BE2C (cell line): Measurements from ENCODE around the gene GP2. TPM values are rescaled to one million over a fixed set of nuclear protein-coding genes. Genes with fewer than 3 reads are reported as not detected.
A peak's percentile ranks its signal among the peaks of the same experiment; 100 is the strongest.

Source experiments
- DNase-seq: peaks from one replicate; pipeline ENCODE4 v3.0.0-alpha.2; 2020
- H3K27me3 ChIP-seq: fragments of 250-450 bp; sonication (Bioruptor Pico); 2 replicates; pipeline ENCODE4 v1.5.1; 2020; ENCODE audit warnings: mild to moderate bottlenecking
- H3K36me3 ChIP-seq: fragments of 250-450 bp; sonication (Bioruptor Pico); 2 replicates; pipeline ENCODE4 v1.5.1; 2020; ENCODE audit warnings: mild to moderate bottlenecking
- H3K4me1 ChIP-seq: fragments of 250-450 bp; sonication (Bioruptor Pico); 2 replicates; pipeline ENCODE4 v1.5.1; 2020
- H3K4me3 ChIP-seq: 2 replicates; pipeline ENCODE4 v1.5.1; 2011; ENCODE audit warnings: low read depth, low read length
- H3K9me3 ChIP-seq: fragments of 250-450 bp; sonication (Bioruptor Pico); 2 replicates; pipeline ENCODE4 v1.5.1; 2020
- CTCF ChIP-seq: IDR thresholded peaks from 2 replicates; pipeline ENCODE4 v1.5.1; 2012; ENCODE audit warnings: mild to moderate bottlenecking, low read depth, low read length
- polyA plus RNA-seq: library from polyadenylated mRNA; unstranded; fragments of >200 nt; gene quantifications from one replicate; pipeline ENCODE4 v1.2.1, GENCODE V29; 2012; ENCODE audit warnings: low read depth, missing spikeins; ENCODE audit not compliant: insufficient read length, insufficient read depth

GP2 gene
- not detected for polyA plus RNA-seq

DNA sequence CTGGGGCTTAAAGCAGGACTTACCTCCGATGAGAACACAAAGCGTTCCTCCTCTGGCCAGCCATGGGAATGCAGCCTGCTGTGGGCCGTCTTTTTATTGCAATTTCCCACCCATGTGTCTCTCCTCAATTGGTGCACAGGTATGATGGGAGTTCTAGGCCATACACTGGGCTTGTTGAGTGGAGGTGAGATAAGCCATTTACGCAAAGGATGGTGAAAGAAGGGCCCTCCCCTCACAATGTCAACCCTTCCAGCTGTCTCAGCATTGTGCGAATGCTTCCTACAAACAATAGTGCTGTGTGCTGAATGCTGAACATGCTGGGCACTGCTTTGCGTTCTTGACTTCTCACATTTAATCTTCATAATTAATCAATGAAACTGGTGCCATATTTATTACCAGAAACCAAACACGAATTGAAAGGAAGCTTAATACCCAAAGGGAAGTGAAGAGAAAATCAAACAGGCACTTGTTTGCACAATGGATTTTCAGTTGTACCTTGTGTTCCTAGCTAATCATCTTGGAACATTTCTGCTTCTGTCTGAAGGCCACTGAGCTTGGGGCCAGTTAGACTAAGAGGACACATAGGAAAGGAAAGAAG is at the start of gene GP2:
Gene GP2, minus strand, starts transcription at position 70 of the 598 bp plus-strand sequence. CDS start 1,082 bp downstream, outside the sequence.
- no peak for DNase-seq
- H3K9me3 ChIP-seq = no peaks in the 10 kb centered on the region
- no peaks in the 10 kb centered on the region for H3K36me3 ChIP-seq
- H3K4me1 ChIP-seq = no peaks in the 10 kb centered on the region
- H3K4me3 ChIP-seq = no peak within 1 kb of the TSS
- no peaks in the 10 kb centered on the region for H3K27me3 ChIP-seq
- TF ChIP-seq CTCF = no peak

DNA sequence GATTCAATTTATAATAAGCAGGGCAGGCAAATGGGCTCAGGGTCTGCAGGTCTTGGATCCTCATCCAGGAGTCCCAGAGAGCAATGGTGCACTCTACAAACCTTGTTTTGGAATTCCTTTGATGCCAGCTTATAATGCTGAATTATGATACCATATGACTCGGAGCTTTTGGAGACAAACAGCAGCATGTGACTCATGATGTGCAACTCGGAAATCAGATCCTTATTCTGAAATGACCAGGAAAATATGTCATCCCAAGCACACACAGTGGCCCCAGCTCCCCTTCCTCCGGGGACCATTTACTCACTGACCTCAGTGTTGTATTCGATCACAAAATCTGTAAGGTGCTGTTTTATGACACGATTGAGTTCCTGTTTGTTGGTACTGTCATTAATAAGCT is 45.4 kb upstream of the GP2 start:
- no peaks in the 10 kb centered on the region for H3K9me3 ChIP-seq
- TF ChIP-seq CTCF = no peak

GRCh38 chr16:20369452-20370054 is 42.2 kb upstream of the GP2 start:
- H3K27me3 ChIP-seq = no peaks in the 10 kb centered on the region
- DNase-seq = no peak
- TF ChIP-seq CTCF = no peak
- no peaks in the 10 kb centered on the region for H3K4me1 ChIP-seq
- H3K9me3 ChIP-seq = no peaks in the 10 kb centered on the region
- H3K4me3 ChIP-seq = no peak overlapping the region
- no peaks in the 10 kb centered on the region for H3K36me3 ChIP-seq

More for the DNA sequence above, 45.4 kb upstream of the GP2 start:
- Histone ChIP-seq H3K4me1 (no peaks in the 10 kb centered on the region), H3K4me3 (no peak overlapping the region), H3K27me3 (no peaks in the 10 kb centered on the region), H3K36me3 (no peaks in the 10 kb centered on the region)
- no peak for DNase-seq

GRCh38 chr16:20364051-20364450 is 36.7 kb upstream of the GP2 start:
- Histone ChIP-seq H3K4me3 (no peak overlapping the region), H3K27me3 (no peaks in the 10 kb centered on the region), H3K9me3 (no peaks in the 10 kb centered on the region), H3K36me3 (no peaks in the 10 kb centered on the region), H3K4me1 (no peaks in the 10 kb centered on the region)
- no peak for TF ChIP-seq CTCF
- no peak for DNase-seq

GRCh38 chr16:20363191-20363590 is 35.9 kb upstream of the GP2 start:
- Histone ChIP-seq H3K9me3 (no peaks in the 10 kb centered on the region), H3K4me3 (no peak overlapping the region), H3K27me3 (no peaks in the 10 kb centered on the region), H3K4me1 (no peaks in the 10 kb centered on the region), H3K36me3 (no peaks in the 10 kb centered on the region)
- TF ChIP-seq CTCF = no peak
- DNase-seq = no peak

- Histone ChIP-seq H3K4me1 (no peaks in the 10 kb centered on the region), H3K9me3 (no peaks in the 10 kb centered on the region), H3K27me3 (no peaks in the 10 kb centered on the region), H3K36me3 (no peaks in the 10 kb centered on the region), H3K4me3 (no peak overlapping the region)
- DNase-seq = no peak
- TF ChIP-seq CTCF = 0 out of 2 replicates have a peak, but pooled peaks have one; percentile 23
These were observed 32.7 kb upstream of the GP2 start for GRCh38 chr16:20359997-20360396.
